Measurements from ENCODE around the gene DSG1.

The DSG1 gene

GRCh38 chr18:31369478-31369877 lies 51.5 kb downstream of the DSG1 start:
- no peak for DNase-seq (ENCODE audit: low read depth)
- H3K4me3 ChIP-seq (ENCODE audit: control insufficient read depth, low read depth, low read length), result no peak overlapping the region
- TF ChIP-seq CTCF (IDR thresholded peaks at IDR 0.05; ENCODE audit: control insufficient read depth, insufficient read depth, low read depth, low read length, missing control alignments), result no peak

- TF ChIP-seq CTCF (IDR thresholded peaks at IDR 0.05; ENCODE audit: control insufficient read depth, insufficient read depth, low read depth, low read length, missing control alignments), result no peak
- H3K4me3 ChIP-seq (ENCODE audit: control insufficient read depth, low read depth, low read length), result no peak overlapping the region
- no peak for DNase-seq (ENCODE audit: low read depth)
Measured at GRCh38 chr18:31371989-31372388, 54.0 kb downstream of the DSG1 start.

- H3K4me3 ChIP-seq (ENCODE audit: control insufficient read depth, low read depth, low read length), result no peak overlapping the region
Measured at GRCh38 chr18:31373641-31374040, 55.7 kb downstream of the DSG1 start.

GRCh38 chr18:31376477-31376876 lies 58.5 kb downstream of the DSG1 start, which contains the start of gene DSG4:
Gene DSG4 (plus strand): TSS chr18:31376777. CDS start chr18:31376912, 135 bp downstream.
- H3K4me3 ChIP-seq (ENCODE audit: control insufficient read depth, low read depth, low read length), result no peak within 1 kb of the TSS
- no peak for DNase-seq (ENCODE audit: low read depth)
- no peak for TF ChIP-seq CTCF (IDR thresholded peaks at IDR 0.05; ENCODE audit: control insufficient read depth, insufficient read depth, low read depth, low read length, missing control alignments)

More at GRCh38 chr18:31373641-31374040, 55.7 kb downstream of the DSG1 start:
- TF ChIP-seq CTCF (IDR thresholded peaks at IDR 0.05; ENCODE audit: control insufficient read depth, insufficient read depth, low read depth, low read length, missing control alignments), result no peak
- no peak for DNase-seq (ENCODE audit: low read depth)

- no peak overlapping the region for H3K4me3 ChIP-seq (ENCODE audit: control insufficient read depth, low read depth, low read length)
- no peak for TF ChIP-seq CTCF (IDR thresholded peaks at IDR 0.05; ENCODE audit: control insufficient read depth, insufficient read depth, low read depth, low read length, missing control alignments)
- no peak for DNase-seq (ENCODE audit: low read depth)
Measured at GRCh38 chr18:31380912-31381311, 63.0 kb downstream of the DSG1 start.

GRCh38 chr18:31382107-31382506 lies 64.1 kb downstream of the DSG1 start:
- no peak overlapping the region for H3K4me3 ChIP-seq (ENCODE audit: control insufficient read depth, low read depth, low read length)
- TF ChIP-seq CTCF (IDR thresholded peaks at IDR 0.05; ENCODE audit: control insufficient read depth, insufficient read depth, low read depth, low read length, missing control alignments), result no peak
- DNase-seq (ENCODE audit: low read depth), result no peak

- DNase-seq (ENCODE audit: low read depth), result no peak
- TF ChIP-seq CTCF (IDR thresholded peaks at IDR 0.05; ENCODE audit: control insufficient read depth, insufficient read depth, low read depth, low read length, missing control alignments), result no peak
- no peak overlapping the region for H3K4me3 ChIP-seq (ENCODE audit: control insufficient read depth, low read depth, low read length)
Measured at GRCh38 chr18:31386741-31387140, 68.8 kb downstream of the DSG1 start.
